OCI-LY3 (cell line): ENCODE results near the gene SYNGR2.

Source experiments
- H2AFZ ChIP-seq: fragments of 200-600, 300-600 bp; shearing (Covaris generic); 2 replicates; pipeline ENCODE4 v1.6.0; 2014; ENCODE audit warnings: antibody characterized with exemption, low read depth, low read length
- H3K27ac ChIP-seq: fragments of 200-600, 300-600 bp; sonication (generic); 2 replicates; pipeline ENCODE4 v1.5.1; 2014; ENCODE audit warnings: mild to moderate bottlenecking, low read length, moderate library complexity, mixed read lengths
- H3K27me3 ChIP-seq: fragments of 200-600, 300-600 bp; sonication (generic); 2 replicates; pipeline ENCODE4 v1.6.1; 2014; ENCODE audit warnings: low read depth, low read length, mixed read lengths
- H3K36me3 ChIP-seq: fragments of 200-600, 300-600 bp; sonication (generic); replicated peaks from 2 replicates; pipeline ENCODE3; 2014; ENCODE audit warnings: low read depth, low read length, mixed read lengths
- H3K4me1 ChIP-seq: fragments of 300-600, 200-600 bp; sonication (generic); 2 replicates; pipeline ENCODE4 v1.6.1; 2014; ENCODE audit warnings: low read length, mixed read lengths
- H3K4me2 ChIP-seq: fragments of 200-600, 300-600 bp; sonication (generic); 2 replicates; pipeline ENCODE4 v1.6.1; 2014; ENCODE audit warnings: low read length, mixed read lengths
- H3K4me3 ChIP-seq: fragments of 300-600, 200-600 bp; sonication (generic); 2 replicates; pipeline ENCODE4 v1.5.1; 2014; ENCODE audit warnings: antibody characterized with exemption, mild to moderate bottlenecking, low read length, moderate library complexity
- H3K79me2 ChIP-seq: fragments of 300-600, 200-600 bp; shearing (Covaris generic); 2 replicates; pipeline ENCODE4 v1.6.1; 2014; ENCODE audit warnings: mild to moderate bottlenecking, low read length, mixed read lengths
- H3K9ac ChIP-seq: fragments of 300-600, 200-600 bp; shearing (Covaris generic); 2 replicates; pipeline ENCODE4 v1.6.0; 2014; ENCODE audit warnings: mild to moderate bottlenecking, low read length, moderate library complexity
- H3K9me3 ChIP-seq: fragments of 200-600, 300-600 bp; shearing (Covaris generic); 2 replicates; pipeline ENCODE4 v1.6.1; 2014; ENCODE audit warnings: low read length, mixed read lengths; ENCODE audit not compliant: insufficient read depth
- H4K20me1 ChIP-seq: fragments of 200-600, 300-600 bp; sonication (generic); 2 replicates; pipeline ENCODE4 v1.6.1; 2016; ENCODE audit warnings: low read length, mixed read lengths; ENCODE audit not compliant: insufficient read depth
- EZH2phosphoT487 ChIP-seq: fragments of 200-600 bp; shearing (Covaris generic); IDR thresholded peaks from 2 replicates; pipeline ENCODE4 v1.6.1; 2018; ENCODE audit warnings: antibody characterized with exemption, mixed run types, low read depth
- TF ChIP-seq, protein P1 (sequence below): fragments of 200-600, 300-600 bp; sonication (generic); IDR thresholded peaks from 2 replicates; pipeline ENCODE4 v1.5.1; 2014; ENCODE audit warnings: antibody characterized with exemption, low read length, low read depth

The SYNGR2 gene

DNA sequence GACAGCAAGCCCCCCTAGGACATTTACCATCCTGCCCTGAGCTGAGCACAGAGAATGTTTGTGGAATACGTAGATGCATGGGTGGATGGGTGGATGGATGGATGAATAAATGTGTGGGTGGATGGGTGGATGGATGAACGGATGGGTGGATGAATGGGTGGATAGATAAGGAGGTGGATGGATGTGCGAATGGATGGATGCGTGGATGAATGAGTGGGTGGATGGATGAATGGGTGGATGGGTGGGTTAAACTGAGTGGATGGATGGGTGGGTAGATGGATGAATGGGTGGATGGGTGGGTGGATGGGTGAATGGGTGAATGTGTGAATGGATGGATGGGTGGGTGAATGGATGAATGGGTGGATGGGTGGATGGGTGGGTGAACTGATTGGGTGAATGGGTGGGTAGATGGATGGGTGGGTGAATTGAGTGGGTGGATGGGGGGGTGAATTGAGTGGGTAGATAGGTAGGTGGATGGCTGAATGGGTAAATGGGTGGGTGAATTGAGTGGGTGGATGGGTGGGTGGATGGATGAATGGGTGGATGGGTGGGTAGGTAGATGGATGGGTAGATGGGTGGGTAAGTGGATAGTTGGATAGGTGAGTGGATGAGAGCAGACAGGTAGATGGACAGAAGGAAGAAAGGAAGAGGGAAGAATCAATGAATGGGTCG lies 45.0 kb upstream of the SYNGR2 start:
- H3K9me3 ChIP-seq: no peaks in the 10 kb centered on the region
- H3K4me3 ChIP-seq: no peak overlapping the region
- H3K36me3 ChIP-seq: peaks cover 46% of the 10 kb centered on the region
- H3K9ac ChIP-seq: no peak overlapping the region
- peaks cover 15% of the 10 kb centered on the region for H4K20me1 ChIP-seq
- H2AFZ ChIP-seq: no peak overlapping the region
- peaks cover 29% of the 10 kb centered on the region for H3K79me2 ChIP-seq
- no peaks in the 10 kb centered on the region for H3K27me3 ChIP-seq
- H3K4me2 ChIP-seq: no peak overlapping the region
- no peak overlapping the region for H3K27ac ChIP-seq
- TF ChIP-seq EZH2phosphoT487: no peak
- TF ChIP-seq, protein P1, sequence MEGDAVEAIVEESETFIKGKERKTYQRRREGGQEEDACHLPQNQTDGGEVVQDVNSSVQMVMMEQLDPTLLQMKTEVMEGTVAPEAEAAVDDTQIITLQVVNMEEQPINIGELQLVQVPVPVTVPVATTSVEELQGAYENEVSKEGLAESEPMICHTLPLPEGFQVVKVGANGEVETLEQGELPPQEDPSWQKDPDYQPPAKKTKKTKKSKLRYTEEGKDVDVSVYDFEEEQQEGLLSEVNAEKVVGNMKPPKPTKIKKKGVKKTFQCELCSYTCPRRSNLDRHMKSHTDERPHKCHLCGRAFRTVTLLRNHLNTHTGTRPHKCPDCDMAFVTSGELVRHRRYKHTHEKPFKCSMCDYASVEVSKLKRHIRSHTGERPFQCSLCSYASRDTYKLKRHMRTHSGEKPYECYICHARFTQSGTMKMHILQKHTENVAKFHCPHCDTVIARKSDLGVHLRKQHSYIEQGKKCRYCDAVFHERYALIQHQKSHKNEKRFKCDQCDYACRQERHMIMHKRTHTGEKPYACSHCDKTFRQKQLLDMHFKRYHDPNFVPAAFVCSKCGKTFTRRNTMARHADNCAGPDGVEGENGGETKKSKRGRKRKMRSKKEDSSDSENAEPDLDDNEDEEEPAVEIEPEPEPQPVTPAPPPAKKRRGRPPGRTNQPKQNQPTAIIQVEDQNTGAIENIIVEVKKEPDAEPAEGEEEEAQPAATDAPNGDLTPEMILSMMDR: no peak
- peaks cover 49% of the 10 kb centered on the region for H3K4me1 ChIP-seq

DNA sequence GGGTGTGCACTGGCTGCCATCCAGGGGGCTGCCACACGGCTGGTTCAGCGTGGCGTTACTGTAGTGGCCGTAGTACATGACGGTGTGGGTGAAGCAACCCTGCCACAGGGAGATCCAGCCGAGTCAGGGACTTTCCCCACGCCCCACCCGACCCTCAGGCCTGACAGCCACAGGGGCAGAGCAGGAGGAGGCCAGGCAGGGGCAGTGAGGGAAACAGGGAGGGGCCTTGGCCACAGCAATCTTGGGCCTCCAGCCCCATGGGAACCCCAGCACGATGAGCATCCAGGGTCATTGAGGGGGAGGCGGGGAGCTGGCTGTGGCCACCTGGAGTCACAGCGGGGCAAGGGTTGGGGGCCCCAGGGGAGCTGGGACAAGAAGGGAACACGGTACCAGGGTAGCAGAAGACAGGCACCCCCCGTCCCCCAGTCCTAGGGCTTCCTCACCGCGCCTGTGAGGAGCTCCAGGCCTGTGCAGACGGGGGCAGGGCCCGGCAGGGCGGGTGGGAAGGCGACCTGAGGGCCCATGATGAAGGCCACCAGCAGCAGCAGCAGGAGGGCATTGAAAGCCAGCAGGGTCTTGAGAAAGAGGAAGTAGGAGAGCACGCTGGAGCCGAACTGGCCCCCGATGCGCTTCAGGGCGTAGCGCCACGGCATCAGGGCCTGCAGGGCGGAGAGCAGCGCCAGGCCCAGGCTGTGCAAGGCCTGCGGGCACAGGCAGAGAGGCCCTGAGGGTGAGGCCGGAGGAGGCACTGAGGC lies 44.1 kb upstream of the SYNGR2 start:
- no peaks in the 10 kb centered on the region for H3K27me3 ChIP-seq
- H3K36me3 ChIP-seq: peaks cover 43% of the 10 kb centered on the region
- peaks cover 15% of the 10 kb centered on the region for H4K20me1 ChIP-seq
- peak overlapping the region; percentile 91 for H3K4me3 ChIP-seq
- TF ChIP-seq EZH2phosphoT487: no peak
- TF ChIP-seq, protein P1: no peak
- no peak overlapping the region for H2AFZ ChIP-seq
- no peaks in the 10 kb centered on the region for H3K9me3 ChIP-seq
- H3K79me2 ChIP-seq: peaks cover 30% of the 10 kb centered on the region
- H3K4me2 ChIP-seq: peak overlapping the region; percentile 96
- peak overlapping the region; percentile 72 for H3K9ac ChIP-seq
- peak overlapping the region; percentile 74 for H3K27ac ChIP-seq
- peaks cover 55% of the 10 kb centered on the region for H3K4me1 ChIP-seq

DNA sequence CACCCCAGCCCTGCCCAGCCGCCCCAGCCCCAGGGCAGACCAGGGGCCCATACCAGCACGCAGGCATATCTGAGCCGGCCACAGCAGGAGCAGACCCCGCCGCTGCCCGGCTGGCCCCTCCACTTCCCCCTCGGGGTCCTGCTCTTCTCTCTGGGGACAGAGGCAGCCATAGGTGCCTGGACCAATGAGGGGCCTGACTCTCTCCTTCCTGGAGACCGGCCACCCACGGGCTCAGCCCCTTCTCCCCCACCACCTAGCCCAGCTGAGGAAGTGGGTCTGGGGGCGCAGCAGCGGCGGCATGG lies 43.6 kb upstream of the SYNGR2 start:
- Histone ChIP-seq H4K20me1 (peaks cover 15% of the 10 kb centered on the region), H3K4me2 (peak overlapping the region; percentile 96), H3K4me1 (peaks cover 60% of the 10 kb centered on the region), H2AFZ (no peak overlapping the region), H3K9ac (peak overlapping the region; percentile 72), H3K79me2 (peaks cover 30% of the 10 kb centered on the region), H3K4me3 (peak overlapping the region; percentile 91), H3K36me3 (peaks cover 41% of the 10 kb centered on the region), H3K27me3 (no peaks in the 10 kb centered on the region), H3K27ac (peak overlapping the region; percentile 74), H3K9me3 (no peaks in the 10 kb centered on the region)
- no peak for TF ChIP-seq EZH2phosphoT487

DNA sequence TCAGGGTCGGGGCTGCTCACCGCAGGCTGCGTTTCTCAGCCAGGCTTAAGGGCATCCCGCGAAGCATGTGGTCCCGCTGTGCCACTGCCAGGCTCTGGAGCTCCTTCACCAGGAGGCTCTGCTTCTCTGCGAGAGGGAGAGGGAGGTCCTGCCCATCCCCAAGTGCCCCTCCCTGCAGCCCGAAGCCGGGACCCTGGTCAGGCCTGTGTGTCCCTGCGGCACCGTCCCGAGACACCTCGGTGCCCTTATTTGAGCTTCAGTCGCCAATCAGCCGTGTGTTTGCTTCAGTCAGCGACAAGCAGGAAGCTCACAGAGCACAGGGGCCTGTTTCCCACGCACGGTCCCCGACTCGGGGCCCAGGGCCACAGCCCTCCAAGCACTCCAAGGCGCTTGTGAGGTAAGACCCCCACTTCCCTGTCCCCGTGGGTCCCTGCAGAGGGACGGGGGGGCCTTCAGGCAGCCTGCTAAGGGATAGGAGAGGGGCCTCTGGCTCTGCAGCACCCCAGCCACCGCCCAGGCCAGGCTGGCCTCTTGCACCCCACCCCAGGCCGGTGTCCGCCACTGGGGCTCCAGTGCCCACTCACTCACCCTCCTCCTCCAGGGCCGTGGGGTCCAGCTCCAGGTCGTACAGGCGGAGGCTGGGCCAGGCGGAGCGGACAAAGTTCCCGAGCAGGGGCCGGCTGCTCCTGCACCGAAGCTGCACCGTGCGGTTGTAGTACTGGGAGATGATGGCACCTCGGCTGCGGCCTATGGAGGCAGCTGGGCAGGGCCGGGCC lies 43.1 kb upstream of the SYNGR2 start:
- Histone ChIP-seq H4K20me1 (peaks cover 15% of the 10 kb centered on the region), H3K79me2 (peaks cover 30% of the 10 kb centered on the region), H3K36me3 (peaks cover 40% of the 10 kb centered on the region), H3K4me3 (peak overlapping the region; percentile 91), H3K9me3 (no peaks in the 10 kb centered on the region), H3K27me3 (no peaks in the 10 kb centered on the region), H3K9ac (peak overlapping the region; percentile 72), H3K4me1 (peaks cover 66% of the 10 kb centered on the region), H3K27ac (peak overlapping the region; percentile 74), H3K4me2 (peak overlapping the region; percentile 96), H2AFZ (no peak overlapping the region)
- TF ChIP-seq, protein P1: no peak
- TF ChIP-seq EZH2phosphoT487: no peak
